ENCODE data around the gene KLF12.

KLF12 gene

GRCh38 chr13:74101436-74101835, 32.8 kb downstream of the KLF12 start:
- no peak for DNase-seq

- no peak for DNase-seq
Observed at GRCh38 chr13:74098077-74098476, 36.1 kb downstream of the KLF12 start.

GRCh38 chr13:74097116-74097515, 37.1 kb downstream of the KLF12 start:
- no peak for DNase-seq

GRCh38 chr13:74093691-74094090, 40.5 kb downstream of the KLF12 start:
- DNase-seq = no peak

- DNase-seq = no peak
Observed at GRCh38 chr13:74092711-74093110, 41.5 kb downstream of the KLF12 start.

- DNase-seq = no peak
Observed at GRCh38 chr13:74090869-74091605, 43.2 kb downstream of the KLF12 start.

GRCh38 chr13:74090397-74090796, 43.8 kb downstream of the KLF12 start:
- DNase-seq = no peak

GRCh38 chr13:74087357-74087756, 46.8 kb downstream of the KLF12 start:
- no peak for DNase-seq

Measured in NCI-H1105 (cell line).